Measurements from ENCODE around the gene ELP5.
A peak's percentile ranks its signal among the peaks of the same experiment; 100 is the strongest.

Gene ELP5

DNA sequence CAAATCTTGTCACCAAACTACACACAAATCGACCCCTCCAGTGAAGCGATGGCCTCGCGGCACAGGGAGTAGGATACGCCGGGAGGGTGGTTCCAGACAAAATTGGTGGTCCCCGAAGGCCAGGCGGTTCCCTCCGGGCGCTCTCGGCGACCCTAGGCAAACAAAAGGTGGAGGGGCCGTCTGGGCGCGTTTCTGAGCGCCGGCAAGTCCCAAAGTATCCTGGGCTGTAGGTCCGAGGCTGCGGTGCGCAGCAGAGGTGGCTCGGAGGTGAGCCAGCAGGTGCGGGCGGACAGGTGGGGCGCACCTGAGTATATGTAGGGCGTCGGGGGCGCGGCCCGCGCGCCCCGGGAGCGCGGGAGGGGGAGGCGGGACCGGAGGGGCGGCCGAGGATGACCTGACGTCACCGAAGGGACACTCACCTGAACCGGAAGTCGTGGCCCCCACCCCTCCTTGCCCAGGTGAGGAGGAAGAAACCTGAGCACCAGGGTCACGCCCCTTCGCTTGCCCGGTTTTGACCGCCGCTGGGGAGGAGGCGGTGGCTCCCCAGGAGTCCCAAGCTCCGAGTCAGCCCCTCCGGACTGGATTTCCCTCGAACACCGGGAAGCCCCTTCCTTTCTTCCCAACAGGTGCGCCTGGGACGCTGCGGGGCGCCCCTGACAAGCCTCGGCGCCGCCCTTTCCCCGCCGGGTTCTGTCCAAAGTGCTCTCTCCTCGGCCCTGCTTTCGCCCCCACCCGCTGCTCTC lies 10.3 kb downstream of the ELP5 start, which contains the start of gene CLDN7:
Gene CLDN7, minus strand, starts transcription at position 287 of the 743 bp plus-strand sequence. CDS start 435 bp downstream, outside the sequence.
- no peak for DNase-seq
- no peak for TF ChIP-seq GATA1 (IDR thresholded peaks at IDR 0.05; ENCODE audit: low read depth, low read length)
- no peak for TF ChIP-seq POLR2A (IDR thresholded peaks at IDR 0.05; ENCODE audit: low read length)

DNA sequence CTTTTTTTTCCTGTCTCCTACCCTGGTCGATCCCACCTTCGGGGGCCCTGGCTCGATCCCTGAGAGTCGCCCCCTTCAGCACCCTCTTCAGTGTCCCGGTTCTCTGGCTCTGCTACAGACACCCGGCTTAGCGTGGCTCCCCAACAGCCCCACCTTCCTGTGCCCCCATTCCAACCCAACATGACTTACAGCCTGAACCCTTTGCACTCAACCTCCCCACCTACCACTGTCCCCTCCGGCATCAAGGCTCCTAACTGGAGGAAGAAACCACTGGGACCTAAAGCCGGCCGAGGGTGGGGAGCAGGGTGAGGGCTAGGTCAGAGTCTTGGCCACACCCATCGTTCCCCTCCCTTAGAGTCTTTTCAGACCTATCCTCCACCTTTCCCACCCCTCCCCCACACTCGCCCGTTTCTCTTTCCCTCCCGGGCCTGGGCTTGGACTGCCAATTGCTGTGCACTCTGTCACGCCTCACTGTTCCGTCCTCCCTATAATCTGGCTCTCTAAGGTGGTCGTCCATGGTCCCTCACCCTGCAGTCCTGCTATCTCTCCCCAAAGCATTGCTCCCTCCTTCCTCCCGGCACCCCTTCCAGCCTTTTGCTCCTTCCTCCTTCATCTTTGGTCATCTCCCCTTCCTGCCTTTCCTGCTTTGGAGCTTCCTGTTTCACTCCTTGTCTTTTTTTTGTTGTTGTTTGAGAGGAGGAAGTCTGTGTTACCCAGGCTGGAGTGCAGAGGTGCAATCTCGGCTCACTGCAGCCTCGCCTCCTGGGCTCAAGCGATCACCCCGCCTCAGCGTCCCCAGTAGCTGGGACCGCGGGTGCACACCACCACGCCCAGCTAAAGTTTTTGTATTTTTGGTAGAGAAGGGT lies 11.2 kb downstream of the ELP5 start:
- peak in 1 of 2 experiments; percentile 46 for DNase-seq
- no peak for TF ChIP-seq POLR2A (IDR thresholded peaks at IDR 0.05; ENCODE audit: low read length)
- TF ChIP-seq GATA1 (IDR thresholded peaks at IDR 0.05; ENCODE audit: low read depth, low read length): no peak

DNA sequence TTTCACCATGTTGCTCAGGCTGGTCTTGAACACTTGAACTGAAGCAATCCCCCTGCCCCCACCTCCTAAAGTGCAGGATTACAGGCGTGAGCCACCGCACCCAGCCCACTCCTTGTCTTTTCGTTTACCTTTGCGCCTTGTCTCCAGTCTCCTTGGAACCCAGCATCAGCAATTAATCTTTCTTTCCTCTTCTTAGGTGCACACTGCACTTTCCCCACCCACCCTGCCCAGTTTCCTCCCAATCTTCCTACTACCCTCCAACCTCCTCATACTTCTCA lies 11.7 kb downstream of the ELP5 start:
- TF ChIP-seq GATA1 (IDR thresholded peaks at IDR 0.05; ENCODE audit: low read depth, low read length) (no peak), POLR2A (IDR thresholded peaks at IDR 0.05; ENCODE audit: low read length) (no peak)
- no peak for DNase-seq

DNA sequence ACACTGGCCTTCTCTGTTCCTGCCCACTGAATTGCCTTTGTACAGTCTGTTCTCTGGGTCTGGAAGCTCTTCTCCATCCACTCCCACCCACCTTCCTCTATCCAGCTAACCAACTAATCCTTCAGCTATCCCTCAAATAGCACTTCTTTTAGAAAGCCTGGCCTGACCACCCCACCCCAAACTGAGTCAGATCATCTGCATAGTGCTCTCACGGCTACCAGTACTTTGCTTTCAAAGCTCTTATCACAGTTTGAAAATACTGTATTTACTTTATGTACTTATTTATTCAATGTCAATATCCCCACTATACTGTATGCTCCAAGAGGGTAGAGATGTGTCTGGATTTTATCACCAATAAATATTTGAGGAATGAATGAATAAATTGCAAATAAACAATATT lies 14.8 kb downstream of the ELP5 start:
- no peak for TF ChIP-seq GATA1 (IDR thresholded peaks at IDR 0.05; ENCODE audit: low read depth, low read length)
- TF ChIP-seq POLR2A (IDR thresholded peaks at IDR 0.05; ENCODE audit: low read length): no peak
- DNase-seq: no peak

DNA sequence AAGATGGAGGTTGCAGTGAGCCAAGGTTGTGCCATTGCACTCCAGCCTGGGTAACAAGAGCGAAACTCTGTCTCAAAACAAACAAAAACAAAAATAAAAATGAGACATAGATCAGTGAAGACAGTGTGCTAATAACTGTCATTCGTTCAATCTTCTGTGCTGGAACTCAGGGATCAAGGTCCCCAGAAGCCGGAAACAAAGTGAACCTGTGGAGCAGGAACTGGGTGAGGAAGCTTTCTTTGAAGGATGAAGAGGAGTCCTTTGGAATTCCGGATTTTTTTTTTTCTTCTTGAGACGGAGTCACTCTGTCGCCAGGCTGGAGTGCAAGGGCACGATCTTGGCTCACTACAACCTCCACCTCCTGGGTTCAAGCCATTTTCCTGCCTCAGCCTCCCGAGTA lies 27.4 kb downstream of the ELP5 start:
- TF ChIP-seq POLR2A (IDR thresholded peaks at IDR 0.05; ENCODE audit: low read length): no peak
- no peak for DNase-seq

DNA sequence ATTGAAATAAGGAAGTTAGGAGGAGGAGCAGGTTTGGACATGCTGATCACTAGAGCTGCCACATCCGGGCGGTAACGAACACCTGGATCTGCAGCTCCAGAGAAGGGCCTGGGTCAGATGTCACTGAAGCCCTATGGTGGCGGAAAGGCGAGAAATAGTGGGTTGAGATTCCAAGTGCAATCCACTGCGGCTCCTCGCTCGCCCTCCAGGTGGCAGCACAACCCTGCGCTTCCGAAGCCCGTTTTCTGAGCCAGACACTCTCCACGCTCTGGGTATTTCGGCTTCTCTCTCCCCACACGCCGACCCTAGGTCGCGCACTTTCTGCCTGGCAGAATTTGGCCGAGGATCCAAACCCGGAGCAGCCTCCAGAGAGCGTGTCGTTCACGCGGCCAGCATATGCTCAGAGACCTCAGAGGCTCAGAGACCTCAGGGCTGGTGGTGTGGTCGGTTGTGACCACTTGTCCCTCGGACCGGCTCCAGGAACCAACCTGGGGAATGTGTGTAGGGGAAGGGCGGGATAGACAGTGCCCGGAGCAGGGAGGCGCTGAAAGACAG lies 28.6 kb downstream of the ELP5 start:
- TF ChIP-seq GATA1 (IDR thresholded peaks at IDR 0.05; ENCODE audit: low read depth, low read length): no peak
- TF ChIP-seq POLR2A (IDR thresholded peaks at IDR 0.05; ENCODE audit: low read length): no peak
- peak; percentile 92 to 94 for DNase-seq

DNA sequence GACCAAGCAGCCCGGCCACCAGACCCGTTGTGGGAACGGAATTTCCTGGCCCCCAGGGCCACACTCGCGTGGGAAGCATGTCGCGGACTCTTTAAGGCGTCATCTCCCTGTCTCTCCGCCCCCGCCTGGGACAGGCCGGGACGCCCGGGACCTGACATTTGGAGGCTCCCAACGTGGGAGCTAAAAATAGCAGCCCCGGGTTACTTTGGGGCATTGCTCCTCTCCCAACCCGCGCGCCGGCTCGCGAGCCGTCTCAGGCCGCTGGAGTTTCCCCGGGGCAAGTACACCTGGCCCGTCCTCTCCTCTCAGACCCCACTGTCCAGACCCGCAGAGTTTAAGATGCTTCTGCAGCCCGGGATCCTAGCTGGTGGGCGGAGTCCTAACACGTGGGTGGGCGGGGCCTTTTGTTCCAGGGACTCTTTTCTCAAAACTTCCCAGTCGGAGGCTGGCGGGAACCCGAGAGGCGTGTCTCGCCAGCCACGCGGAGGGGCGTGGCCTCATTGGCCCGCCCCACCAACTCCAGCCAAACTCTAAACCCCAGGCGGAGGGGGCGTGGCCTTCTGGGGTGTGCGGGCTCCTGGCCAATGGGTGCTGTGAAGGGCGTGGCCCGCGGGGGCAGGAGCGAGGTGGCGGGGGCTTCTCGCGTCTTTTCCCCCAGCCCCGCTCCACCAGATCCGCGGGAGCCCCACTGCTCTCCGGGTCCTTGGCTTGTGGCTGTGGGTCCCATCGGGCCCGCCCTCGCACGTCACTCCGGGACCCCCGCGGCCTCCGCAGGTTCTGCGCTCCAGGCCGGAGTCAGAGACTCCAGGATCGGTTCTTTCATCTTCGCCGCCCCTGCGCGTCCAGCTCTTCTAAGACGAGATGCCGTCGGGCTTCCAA lies 29.3 kb downstream of the ELP5 start, which contains the start of gene SLC2A4:
Gene SLC2A4, plus strand, starts transcription at position 645 of the 879 bp plus-strand sequence. Its CDS starts 217 bp downstream, at position 862.
- no peak for TF ChIP-seq GATA1 (IDR thresholded peaks at IDR 0.05; ENCODE audit: low read depth, low read length)
- peak; percentile 71 for TF ChIP-seq POLR2A (IDR thresholded peaks at IDR 0.05; ENCODE audit: low read length)
- peak; percentile 96 to 98 for DNase-seq

DNA sequence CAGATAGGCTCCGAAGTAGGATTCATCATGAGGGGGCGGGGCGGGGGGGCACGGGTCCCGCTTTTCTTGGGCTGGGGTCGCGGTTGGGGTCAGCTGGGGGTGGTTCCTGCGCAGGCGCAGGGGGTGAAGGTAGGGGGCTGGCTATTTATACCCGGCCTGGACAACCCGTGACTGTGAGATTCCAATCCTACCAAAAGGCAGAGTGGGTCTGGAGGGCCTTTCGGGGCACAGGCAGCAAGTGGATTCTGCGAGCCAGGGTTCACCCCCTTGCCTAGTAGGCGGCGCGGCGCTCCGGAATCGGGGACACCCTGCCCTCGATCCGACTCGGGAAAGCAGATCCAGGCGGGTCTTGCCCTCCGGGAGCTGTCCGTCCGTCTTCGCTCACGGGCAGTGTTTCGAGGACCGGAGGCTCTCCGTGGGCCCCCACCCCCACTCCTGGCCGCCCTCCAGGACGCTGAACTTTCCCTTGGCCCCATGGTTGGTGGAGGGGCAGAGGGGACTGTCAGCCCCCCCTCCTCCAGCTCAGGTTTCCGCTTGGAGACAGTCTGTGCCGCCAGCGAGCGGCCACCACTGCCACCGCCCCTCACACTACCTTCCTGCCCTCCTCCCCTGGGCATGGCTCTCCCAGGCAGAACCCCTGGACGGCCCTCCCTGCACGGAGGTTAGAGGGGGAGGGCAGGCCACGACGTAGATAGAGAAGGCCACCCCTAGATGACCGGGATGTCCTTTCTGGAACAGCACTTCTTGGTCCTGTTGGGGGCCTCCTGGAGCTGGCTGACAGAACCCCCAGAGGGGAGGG lies 30.1 kb downstream of the ELP5 start:
- peak; percentile 74 to 81 for DNase-seq
- TF ChIP-seq GATA1 (IDR thresholded peaks at IDR 0.05; ENCODE audit: low read depth, low read length) (no peak), POLR2A (IDR thresholded peaks at IDR 0.05; ENCODE audit: low read length) (no peak)

DNA sequence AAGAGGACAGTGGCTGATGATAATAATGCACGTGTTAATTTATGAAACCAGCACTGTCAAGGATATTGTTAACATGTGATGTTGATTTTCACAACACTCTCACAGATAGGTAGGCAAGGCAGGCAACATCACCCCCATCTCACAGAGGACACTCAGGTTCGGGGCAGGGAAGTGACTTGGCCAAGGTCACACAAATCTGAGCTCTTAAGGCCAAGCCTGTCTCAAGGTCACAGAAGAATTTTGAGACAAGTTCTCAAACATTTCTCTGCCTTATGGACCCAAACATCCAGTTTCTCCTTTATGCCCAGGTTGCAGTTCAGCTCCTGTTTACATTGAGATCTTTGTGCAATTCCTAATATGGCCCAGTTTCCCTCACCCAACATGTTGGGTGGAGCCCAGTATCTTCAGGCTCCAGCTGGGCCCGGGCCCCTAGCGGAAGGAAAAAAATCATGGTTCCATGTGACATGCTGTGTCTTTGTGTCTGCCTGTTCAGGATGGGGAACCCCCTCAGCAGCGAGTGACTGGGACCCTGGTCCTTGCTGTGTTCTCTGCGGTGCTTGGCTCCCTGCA lies 30.8 kb downstream of the ELP5 start:
- peak; percentile 93 to 94 for DNase-seq
- TF ChIP-seq GATA1 (IDR thresholded peaks at IDR 0.05; ENCODE audit: low read depth, low read length) (no peak), POLR2A (IDR thresholded peaks at IDR 0.05; ENCODE audit: low read length) (peak; percentile 68)

DNA sequence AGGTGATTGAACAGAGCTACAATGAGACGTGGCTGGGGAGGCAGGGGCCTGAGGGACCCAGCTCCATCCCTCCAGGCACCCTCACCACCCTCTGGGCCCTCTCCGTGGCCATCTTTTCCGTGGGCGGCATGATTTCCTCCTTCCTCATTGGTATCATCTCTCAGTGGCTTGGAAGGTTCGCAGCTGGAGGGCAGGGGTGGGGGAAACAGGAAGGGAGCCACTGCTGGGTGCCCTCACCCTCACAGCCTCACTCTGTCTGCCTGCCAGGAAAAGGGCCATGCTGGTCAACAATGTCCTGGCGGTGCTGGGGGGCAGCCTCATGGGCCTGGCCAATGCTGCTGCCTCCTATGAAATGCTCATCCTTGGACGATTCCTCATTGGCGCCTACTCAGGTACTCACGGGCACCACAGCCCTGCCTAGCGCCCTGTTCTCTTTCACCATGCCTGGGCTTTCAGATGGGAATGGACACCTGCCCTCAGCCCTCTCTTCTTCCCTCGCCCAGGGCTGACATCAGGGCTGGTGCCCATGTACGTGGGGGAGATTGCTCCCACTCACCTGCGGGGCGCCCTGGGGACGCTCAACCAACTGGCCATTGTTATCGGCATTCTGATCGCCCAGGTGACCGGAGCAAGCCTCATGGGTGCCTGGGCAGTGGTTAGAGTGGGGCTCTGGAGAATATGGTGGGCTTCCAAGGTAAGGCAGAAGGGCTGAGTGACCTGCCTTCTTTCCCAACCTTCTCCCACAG lies 31.6 kb downstream of the ELP5 start:
- no peak for DNase-seq
- TF ChIP-seq GATA1 (IDR thresholded peaks at IDR 0.05; ENCODE audit: low read depth, low read length): no peak
- TF ChIP-seq POLR2A (IDR thresholded peaks at IDR 0.05; ENCODE audit: low read length): no peak

DNA sequence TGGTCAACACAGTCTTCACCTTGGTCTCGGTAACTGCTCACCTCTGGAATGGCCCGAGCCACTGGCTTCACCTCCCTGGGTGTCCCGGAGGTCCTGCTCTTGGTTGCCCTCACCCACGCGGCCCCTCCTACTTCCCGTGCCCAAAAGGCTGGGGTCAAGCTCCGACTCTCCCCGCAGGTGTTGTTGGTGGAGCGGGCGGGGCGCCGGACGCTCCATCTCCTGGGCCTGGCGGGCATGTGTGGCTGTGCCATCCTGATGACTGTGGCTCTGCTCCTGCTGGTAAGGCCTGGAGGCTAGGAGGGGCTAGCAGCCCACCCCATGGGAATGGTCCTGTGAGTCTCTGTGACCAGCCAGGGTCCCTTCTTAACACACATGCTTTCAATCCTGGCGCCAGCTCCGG lies 32.9 kb downstream of the ELP5 start:
- TF ChIP-seq POLR2A (IDR thresholded peaks at IDR 0.05; ENCODE audit: low read length) (no peak), GATA1 (IDR thresholded peaks at IDR 0.05; ENCODE audit: low read depth, low read length) (no peak)
- DNase-seq: no peak

DNA sequence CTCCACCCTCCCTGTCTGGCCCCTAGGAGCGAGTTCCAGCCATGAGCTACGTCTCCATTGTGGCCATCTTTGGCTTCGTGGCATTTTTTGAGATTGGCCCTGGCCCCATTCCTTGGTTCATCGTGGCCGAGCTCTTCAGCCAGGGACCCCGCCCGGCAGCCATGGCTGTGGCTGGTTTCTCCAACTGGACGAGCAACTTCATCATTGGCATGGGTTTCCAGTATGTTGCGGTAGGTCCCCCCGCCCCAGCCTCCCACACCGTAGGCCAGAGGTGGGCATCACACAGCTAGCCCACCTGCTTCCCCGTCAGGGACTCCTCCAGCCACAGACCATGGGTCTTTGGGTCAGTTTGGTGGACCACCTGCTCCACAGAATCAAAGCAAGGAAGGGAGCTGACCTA lies 33.7 kb downstream of the ELP5 start:
- TF ChIP-seq GATA1 (IDR thresholded peaks at IDR 0.05; ENCODE audit: low read depth, low read length): no peak
- no peak for TF ChIP-seq POLR2A (IDR thresholded peaks at IDR 0.05; ENCODE audit: low read length)
- no peak for DNase-seq
